Lung (tissue), 12 donors: Measurements from ENCODE around the gene SDK1. TPM values are rescaled to one million over a fixed set of nuclear protein-coding genes. Genes with fewer than 3 reads are reported as not detected.
A peak's percentile ranks its signal among the peaks of the same experiment; 100 is the strongest.

Experiments used
- ATAC-seq: fragments of 200-7000 bp; cut with Tn5 transposase; one replicate; pipeline ENCODE4 v1.9.1; 2020; ENCODE audit warnings: moderate number of reproducible peaks; ENCODE audit not compliant: insufficient read depth, low FRiP score
- DNase-seq, 3 donors: peaks; one replicate each; pipeline ENCODE4 v3.0.0-alpha.2; 2013 to 2017
- H3K27ac ChIP-seq, 2 donors: one replicate each; pipeline ENCODE4 v1.5.1; 2013; ENCODE audit warnings: mild to moderate bottlenecking in 2 of 2, moderate library complexity in 2 of 2, control low read depth in 1 of 2, inconsistent platforms in 1 of 2, low read depth in 1 of 2, low read length in 1 of 2
- H3K27me3 ChIP-seq, 3 donors: one replicate each; pipeline ENCODE4 v1.5.1; 2013; ENCODE audit warnings: low read length in 2 of 3; ENCODE audit not compliant: control insufficient read depth in 3 of 3, insufficient read depth in 3 of 3
- H3K36me3 ChIP-seq, 4 donors: one replicate each; pipeline ENCODE4 v1.5.1; 2013; ENCODE audit warnings: low read length in 4 of 4, mild to moderate bottlenecking in 1 of 4, moderate library complexity in 1 of 4; ENCODE audit not compliant: control insufficient read depth in 4 of 4, insufficient read depth in 4 of 4
- H3K4me1 ChIP-seq, 5 donors: one replicate each; pipeline ENCODE4 v1.5.1; 2013; ENCODE audit warnings: low read length in 5 of 5, mild to moderate bottlenecking in 2 of 5, moderate library complexity in 1 of 5; ENCODE audit not compliant: control insufficient read depth in 5 of 5, insufficient read depth in 5 of 5
- H3K4me3 ChIP-seq: one replicate; pipeline ENCODE4 v1.5.1; 2013; ENCODE audit warnings: mild to moderate bottlenecking, control low read depth, moderate library complexity
- H3K9ac ChIP-seq, 2 donors: one replicate each; pipeline ENCODE4 v1.5.1; 2013; ENCODE audit warnings: low read length in 2 of 2, control low read depth in 1 of 2; ENCODE audit not compliant: insufficient read depth in 1 of 2
- H3K9me3 ChIP-seq, 4 donors: one replicate each; pipeline ENCODE4 v1.5.1; 2013; ENCODE audit warnings: low read length in 3 of 4, mild to moderate bottlenecking in 1 of 4, moderate library complexity in 1 of 4; ENCODE audit not compliant: control insufficient read depth in 4 of 4, insufficient read depth in 3 of 4
- WGBS, 2 donors: extraction: QIAGEN DNeasy Blood & Tissue Kit; methylation state at CpG; one replicate each; pipeline ENCODE4 v1.1.7; 2013; 5-methylcytosine and 5-hydroxymethylcytosine counted together
- polyA plus RNA-seq, 2 donors: library from polyadenylated mRNA; stranded (reverse); fragments of 200-250 nt; gene quantifications; one replicate each; pipeline ENCODE4 v1.2.1, GENCODE V29; 2013
- total RNA-seq, 2 donors: library from RNA; depleted of rRNA in 1 of 2; stranded (reverse); fragments of >200 nt in 1 of 2; gene quantifications; one replicate each; pipeline ENCODE4 v1.2.1, GENCODE V29; 2014 to 2021
- TF ChIP-seq, protein P1 (sequence below): IDR thresholded peaks from 2 replicates; pipeline ENCODE4 v1.5.1; 2012; ENCODE audit warnings: mild to moderate bottlenecking; ENCODE audit errors: control extremely low read depth, extremely low read depth
- donor health status: control.
- donor health status: control.
- donor health status: Bipolar disorder and iron deficiency.
- donor health status: healthy.
- donor health status: DM: yes; HTN: yes; CAD: no.

Gene SDK1
- total and polyA plus RNA-seq, 4 donors: 3.7 to 30.1 (median 12.7) TPM

DNA sequence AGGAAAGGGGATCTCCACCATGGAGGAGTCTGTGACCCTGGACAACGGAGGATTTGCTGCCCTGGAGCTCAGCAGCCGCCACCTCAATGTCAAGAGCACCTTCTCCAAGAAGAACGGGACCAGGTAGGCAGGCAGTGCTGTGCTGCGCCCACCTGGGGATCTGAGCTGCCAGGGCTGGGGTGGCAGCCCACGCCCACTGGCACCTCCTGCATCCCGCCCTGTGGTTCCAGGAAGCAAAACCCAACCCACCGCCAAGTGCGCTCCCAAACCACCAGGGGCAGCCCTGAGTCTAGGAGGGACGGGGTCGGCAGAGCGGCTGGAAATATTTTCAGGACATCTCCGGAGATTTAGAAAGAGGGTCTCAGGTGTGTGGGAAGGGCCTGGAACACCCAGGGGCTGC is 940.7 kb downstream of the SDK1 start:
- TF ChIP-seq, protein P1, sequence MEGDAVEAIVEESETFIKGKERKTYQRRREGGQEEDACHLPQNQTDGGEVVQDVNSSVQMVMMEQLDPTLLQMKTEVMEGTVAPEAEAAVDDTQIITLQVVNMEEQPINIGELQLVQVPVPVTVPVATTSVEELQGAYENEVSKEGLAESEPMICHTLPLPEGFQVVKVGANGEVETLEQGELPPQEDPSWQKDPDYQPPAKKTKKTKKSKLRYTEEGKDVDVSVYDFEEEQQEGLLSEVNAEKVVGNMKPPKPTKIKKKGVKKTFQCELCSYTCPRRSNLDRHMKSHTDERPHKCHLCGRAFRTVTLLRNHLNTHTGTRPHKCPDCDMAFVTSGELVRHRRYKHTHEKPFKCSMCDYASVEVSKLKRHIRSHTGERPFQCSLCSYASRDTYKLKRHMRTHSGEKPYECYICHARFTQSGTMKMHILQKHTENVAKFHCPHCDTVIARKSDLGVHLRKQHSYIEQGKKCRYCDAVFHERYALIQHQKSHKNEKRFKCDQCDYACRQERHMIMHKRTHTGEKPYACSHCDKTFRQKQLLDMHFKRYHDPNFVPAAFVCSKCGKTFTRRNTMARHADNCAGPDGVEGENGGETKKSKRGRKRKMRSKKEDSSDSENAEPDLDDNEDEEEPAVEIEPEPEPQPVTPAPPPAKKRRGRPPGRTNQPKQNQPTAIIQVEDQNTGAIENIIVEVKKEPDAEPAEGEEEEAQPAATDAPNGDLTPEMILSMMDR: no peak
- 93 to 97% methylated on average over 12 of the region's 12 CpGs for WGBS, 2 donors

DNA sequence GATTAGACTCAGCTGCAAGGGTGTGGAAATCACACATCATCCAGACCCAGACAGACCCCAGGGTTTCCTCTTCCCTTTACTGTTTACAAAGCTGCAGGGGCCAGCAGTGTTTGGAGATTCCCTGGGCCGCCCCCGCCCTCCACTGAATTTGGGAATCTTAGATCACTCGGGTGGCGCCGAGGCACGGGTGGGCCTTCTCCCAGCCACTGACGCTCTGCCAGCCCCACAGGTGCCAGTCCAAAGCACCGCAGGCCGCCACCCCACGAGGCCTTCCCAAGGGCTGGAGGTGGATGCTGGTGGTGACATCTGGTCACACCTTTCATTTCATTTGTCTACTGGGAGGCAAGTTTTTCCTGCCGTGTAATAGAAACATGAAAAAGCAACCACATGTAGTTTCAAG is 941.7 kb downstream of the SDK1 start:
- 73 to 77% methylated on average over 11 of the region's 11 CpGs for WGBS, 2 donors
- H3K36me3 ChIP-seq: peaks cover 0 to 15% (median 2%) of the 10 kb centered on the region in 4 donors
- H3K4me1 ChIP-seq: peaks cover 0 to 5% (median 0%) of the 10 kb centered on the region in 5 donors
- no peak overlapping the region for H3K27ac ChIP-seq
- no peak overlapping the region for H3K9ac ChIP-seq
- H3K4me3 ChIP-seq: no peak overlapping the region
- DNase-seq (no peak), ATAC-seq (no peak)
- H3K27me3 ChIP-seq: no peaks in the 10 kb centered on the region
- TF ChIP-seq, protein P1: no peak
- peaks cover 0 to 11% (median 2%) of the 10 kb centered on the region in 4 donors for H3K9me3 ChIP-seq

More for the DNA sequence above, 940.7 kb downstream of the SDK1 start:
- Histone ChIP-seq H3K9me3 (peaks cover 0 to 11% (median 2%) of the 10 kb centered on the region in 4 donors), H3K4me3 (no peak overlapping the region), H3K4me1 (no peaks in the 10 kb centered on the region), H3K27me3 (no peaks in the 10 kb centered on the region), H3K36me3 (peaks cover 0 to 15% (median 2%) of the 10 kb centered on the region in 4 donors), H3K9ac (no peak overlapping the region), H3K27ac (no peak overlapping the region)
- DNase-seq (peak in 1 of 3 donors; percentile 8), ATAC-seq (no peak)

GRCh38 chr7:4244041-4244440 is 943.0 kb downstream of the SDK1 start:
- no peak overlapping the region for H3K27ac ChIP-seq
- DNase-seq (no peak), ATAC-seq (no peak)
- H3K4me1 ChIP-seq: peaks cover 0 to 5% (median 0%) of the 10 kb centered on the region in 5 donors
- H3K4me3 ChIP-seq: no peak overlapping the region
- H3K9ac ChIP-seq: no peak overlapping the region
- TF ChIP-seq, protein P1: no peak
- peaks cover 0 to 19% (median 6%) of the 10 kb centered on the region in 4 donors for H3K36me3 ChIP-seq
- WGBS, 2 donors: 91 to 93% methylated on average over 4 of the region's 4 CpGs
- H3K9me3 ChIP-seq: peaks cover 0 to 11% (median 2%) of the 10 kb centered on the region in 4 donors
- H3K27me3 ChIP-seq: no peaks in the 10 kb centered on the region

- Histone ChIP-seq H3K4me1 (peaks cover 0 to 5% (median 0%) of the 10 kb centered on the region in 5 donors), H3K36me3 (peaks cover 0 to 19% (median 5%) of the 10 kb centered on the region in 4 donors), H3K4me3 (no peak overlapping the region), H3K9ac (no peak overlapping the region), H3K27me3 (no peaks in the 10 kb centered on the region), H3K9me3 (peaks cover 0 to 11% (median 2%) of the 10 kb centered on the region in 4 donors), H3K27ac (no peak overlapping the region)
- DNase-seq (no peak), ATAC-seq (no peak)
- TF ChIP-seq, protein P1: no peak
- WGBS, 2 donors: 83 to 88% methylated on average over 6 of the region's 6 CpGs
These were observed 943.6 kb downstream of the SDK1 start for GRCh38 chr7:4244635-4245034.
